Kidney tubule cell (primary cell): ENCODE measurements around the gene PPP1R17.
A peak's percentile ranks its signal among the peaks of the same experiment; 100 is the strongest.

Experiments
- DNase-seq: peaks from one replicate; pipeline ENCODE4 v3.0.0-alpha.2; 2018; ENCODE audit warnings: low spot score

Gene PPP1R17

GRCh38 chr7:31687024-31687748 lies at the start of gene PPP1R17:
TSS of gene PPP1R17 (plus strand) at chr7:31687215. CDS start at chr7:31692442, 5,227 bp downstream.
- no peak for DNase-seq

GRCh38 chr7:31640381-31640780 lies 46.6 kb upstream of the PPP1R17 start:
- no peak for DNase-seq

- no peak for DNase-seq
Measured at GRCh38 chr7:31642681-31643115, 44.3 kb upstream of the PPP1R17 start.

- no peak for DNase-seq
Measured at GRCh38 chr7:31646942-31647341, 40.1 kb upstream of the PPP1R17 start.

GRCh38 chr7:31647511-31647910 lies 39.5 kb upstream of the PPP1R17 start:
- DNase-seq = no peak

GRCh38 chr7:31648288-31648687 lies 38.7 kb upstream of the PPP1R17 start:
- DNase-seq = peak; percentile 12

GRCh38 chr7:31648880-31649279 lies 38.1 kb upstream of the PPP1R17 start:
- DNase-seq = no peak

- no peak for DNase-seq
Measured at GRCh38 chr7:31651234-31652062, 35.6 kb upstream of the PPP1R17 start.

- no peak for DNase-seq
Measured at GRCh38 chr7:31652063-31652326, 35.0 kb upstream of the PPP1R17 start.

GRCh38 chr7:31663072-31663471 lies 23.9 kb upstream of the PPP1R17 start:
- DNase-seq = no peak

- no peak for DNase-seq
Measured at GRCh38 chr7:31664890-31665289, 22.1 kb upstream of the PPP1R17 start.

GRCh38 chr7:31665546-31665945 lies 21.5 kb upstream of the PPP1R17 start:
- no peak for DNase-seq

GRCh38 chr7:31669461-31669860 lies 17.6 kb upstream of the PPP1R17 start:
- DNase-seq = no peak

- DNase-seq = no peak
Measured at GRCh38 chr7:31679574-31680305, 7.3 kb upstream of the PPP1R17 start.

- DNase-seq = no peak
Measured at GRCh38 chr7:31683445-31684225, 3.4 kb upstream of the PPP1R17 start.

- no peak for DNase-seq
Measured at GRCh38 chr7:31688372-31688771, 1.4 kb downstream of the PPP1R17 start.

- DNase-seq = no peak
Measured at GRCh38 chr7:31688996-31689395, 2.0 kb downstream of the PPP1R17 start.

- DNase-seq = no peak
Measured at GRCh38 chr7:31690935-31691334, 3.9 kb downstream of the PPP1R17 start.

- DNase-seq = no peak
Measured at GRCh38 chr7:31692451-31692850, 5.4 kb downstream of the PPP1R17 start.

- no peak for DNase-seq
Measured at GRCh38 chr7:31692871-31693270, 5.9 kb downstream of the PPP1R17 start.

- DNase-seq = peak; percentile 1
Measured at GRCh38 chr7:31695859-31696614, 9.0 kb downstream of the PPP1R17 start.
